Embryonic facial prominence (tissue), 1 donor: Measurements from ENCODE around the gene SETSIP.
A peak's percentile ranks its signal among the peaks of the same experiment; 100 is the strongest.
"Not testable (repeated sequence)": the region's sequence is repeated elsewhere in the genome, so short reads cannot be mapped to it uniquely, and the experiment has no call there.

Experiments used
- DNase-seq: peaks from one replicate; pipeline ENCODE4 v3.0.0-alpha.2; 2016; ENCODE audit errors: extremely low spot score

SETSIP gene

GRCh38 chr1:92075311-92075710 lies at the start of gene SETSIP:
SETSIP (minus strand) TSS chr1:92075411; CDS start chr1:92075411, 0 bp downstream.
- DNase-seq: no peak

GRCh38 chr1:92123868-92124267 lies 48.7 kb upstream of the SETSIP start:
- no peak for DNase-seq

- no peak for DNase-seq
These were observed 43.6 kb upstream of the SETSIP start for GRCh38 chr1:92118826-92119225.

GRCh38 chr1:92117526-92117925 lies 42.3 kb upstream of the SETSIP start:
- no peak for DNase-seq

GRCh38 chr1:92108631-92109030 lies 33.4 kb upstream of the SETSIP start:
- no peak for DNase-seq

DNA sequence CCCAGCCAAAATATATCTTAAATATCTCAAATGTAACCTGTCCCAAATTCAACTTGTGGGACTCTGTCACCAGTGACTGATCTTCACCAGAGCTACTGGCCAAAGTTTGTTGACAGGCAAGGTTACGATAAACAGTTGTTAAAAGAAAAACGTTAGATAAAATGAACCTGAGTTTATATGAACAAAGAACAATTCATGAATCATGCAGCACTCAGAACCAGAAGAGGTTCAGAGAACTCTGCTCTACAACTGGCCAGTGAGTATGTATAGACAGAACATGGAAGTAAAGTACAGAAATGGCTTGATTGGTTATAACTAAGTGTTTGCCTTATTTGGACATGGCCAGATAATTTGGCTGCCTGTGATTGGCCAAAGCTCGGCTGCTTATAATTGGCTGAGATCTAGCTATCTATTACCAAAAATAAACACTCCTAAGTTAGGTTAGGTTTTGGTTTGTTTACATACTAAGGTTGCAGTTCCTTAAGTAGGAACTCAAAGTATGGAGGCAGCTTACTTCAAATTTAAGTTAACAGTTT lies 30.4 kb upstream of the SETSIP start:
- DNase-seq: no peak

GRCh38 chr1:92096317-92096716 lies 21.1 kb upstream of the SETSIP start:
- no peak for DNase-seq

- DNase-seq: no peak
These were observed 20.7 kb upstream of the SETSIP start for GRCh38 chr1:92095874-92096273.

DNA sequence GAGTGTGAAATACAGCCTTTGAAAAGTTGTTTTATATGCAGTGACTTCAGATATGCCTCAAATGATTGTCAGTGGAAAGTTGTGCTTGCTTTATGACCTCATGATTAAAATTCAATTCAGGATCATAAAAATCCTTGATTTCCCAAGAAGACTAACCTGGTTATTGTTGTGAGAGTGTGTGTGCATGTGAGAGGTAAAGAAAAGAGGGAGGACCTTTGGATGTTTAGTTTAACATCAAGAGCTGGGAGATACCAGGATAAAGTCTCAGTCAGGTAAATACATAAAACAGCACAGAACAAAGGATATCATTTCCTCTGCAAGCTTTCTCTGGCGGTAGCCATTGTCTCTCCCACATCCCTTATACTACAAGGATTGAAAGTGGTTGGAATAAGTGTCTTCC lies 19.4 kb upstream of the SETSIP start:
- DNase-seq: no peak

GRCh38 chr1:92094090-92094489 lies 18.9 kb upstream of the SETSIP start:
- DNase-seq: no peak

DNA sequence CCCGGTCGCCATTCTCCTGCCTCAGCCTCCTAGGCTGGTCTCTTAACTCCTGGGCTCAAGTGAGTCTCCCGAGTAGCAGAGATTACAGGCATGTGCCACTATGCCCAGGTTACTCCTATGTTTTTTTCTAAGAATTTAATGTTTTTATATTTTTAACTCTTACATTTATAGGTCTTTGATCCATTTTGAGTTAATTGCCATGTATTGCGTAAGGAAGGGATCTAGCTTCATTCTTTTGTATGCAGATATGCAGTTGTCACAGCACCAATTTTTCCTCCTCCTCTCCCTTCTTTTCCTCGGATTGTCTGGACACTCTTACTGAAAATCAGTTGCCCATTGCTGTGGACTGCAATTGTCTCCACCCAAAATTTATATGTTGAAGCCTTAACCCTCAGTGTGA lies 16.4 kb upstream of the SETSIP start:
- DNase-seq: no peak

- no peak for DNase-seq
These were observed 12.3 kb upstream of the SETSIP start for GRCh38 chr1:92087542-92087941.

- no peak for DNase-seq
These were observed 10.5 kb upstream of the SETSIP start for GRCh38 chr1:92085727-92086126.

DNA sequence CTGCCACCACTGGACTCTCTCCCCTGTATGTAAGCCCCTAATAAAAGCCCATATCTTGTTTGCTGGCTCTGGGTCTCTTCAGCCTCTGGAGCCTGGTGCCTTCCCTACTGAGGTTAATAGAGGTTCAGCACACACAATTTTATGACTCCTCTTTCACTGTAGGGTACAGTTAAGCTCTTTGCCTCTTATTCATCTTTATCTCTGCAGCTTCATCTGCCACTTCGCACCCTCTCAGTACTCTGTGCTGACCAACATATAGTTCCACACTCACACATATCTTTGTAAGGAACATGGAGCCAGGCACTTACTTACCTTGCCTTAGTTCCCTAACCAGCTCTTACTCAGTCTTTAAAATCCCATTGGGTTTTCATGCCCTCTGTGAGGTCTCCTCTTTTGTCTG lies 9.4 kb upstream of the SETSIP start:
- no peak for DNase-seq

- DNase-seq: no peak
These were observed 5.8 kb upstream of the SETSIP start for GRCh38 chr1:92081031-92081430.

- DNase-seq: peak; percentile 13
These were observed 5.1 kb upstream of the SETSIP start, which contains the start of gene BTBD8 for GRCh38 chr1:92080128-92080985. BTBD8 (plus strand) TSS chr1:92080345; CDS start chr1:92080572, 227 bp downstream.

GRCh38 chr1:92079441-92079840 lies 4.2 kb upstream of the SETSIP start:
- DNase-seq: no peak

GRCh38 chr1:92078077-92078476 lies 2.9 kb upstream of the SETSIP start:
- DNase-seq: not testable (repeated sequence)

DNA sequence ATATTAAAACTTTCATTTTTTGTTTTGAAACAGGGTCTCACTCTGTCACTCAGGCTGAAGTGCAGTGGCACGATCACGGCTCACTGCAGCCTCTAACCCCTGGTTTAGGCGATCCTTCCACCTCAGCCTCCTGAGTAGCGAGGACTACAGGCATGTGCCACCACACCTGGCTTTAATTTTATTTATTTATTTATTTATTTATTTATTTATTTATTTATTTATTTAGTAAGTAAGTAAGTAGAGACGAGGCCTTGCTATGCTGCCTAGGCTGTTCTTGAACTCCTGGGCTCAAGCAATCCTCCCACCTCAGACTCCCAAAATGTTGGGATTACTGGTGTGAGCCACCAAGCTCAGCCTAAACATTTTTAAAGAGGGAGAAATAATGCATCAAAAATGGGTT lies 1.2 kb upstream of the SETSIP start:
- no peak for DNase-seq

DNA sequence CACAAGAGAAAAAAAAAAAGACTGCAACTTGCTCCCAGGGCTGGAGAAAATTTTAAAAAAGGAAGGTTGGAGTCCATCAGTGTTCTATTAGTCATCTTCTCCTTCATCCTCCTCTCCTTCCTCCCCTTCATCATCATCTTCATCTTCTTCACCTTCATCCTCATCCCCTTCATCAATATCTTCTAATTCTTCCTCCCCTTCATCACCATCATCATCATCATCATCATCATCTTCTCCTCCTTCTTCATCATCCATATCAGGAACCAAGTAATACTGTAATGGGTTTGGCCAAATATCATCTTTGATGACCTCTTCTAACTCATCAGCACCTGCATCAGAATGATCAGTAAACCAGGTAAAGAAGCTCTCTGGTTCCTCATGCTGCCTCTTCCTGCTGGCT lies 765 bp downstream of the SETSIP start:
- not testable (repeated sequence) for DNase-seq

DNA sequence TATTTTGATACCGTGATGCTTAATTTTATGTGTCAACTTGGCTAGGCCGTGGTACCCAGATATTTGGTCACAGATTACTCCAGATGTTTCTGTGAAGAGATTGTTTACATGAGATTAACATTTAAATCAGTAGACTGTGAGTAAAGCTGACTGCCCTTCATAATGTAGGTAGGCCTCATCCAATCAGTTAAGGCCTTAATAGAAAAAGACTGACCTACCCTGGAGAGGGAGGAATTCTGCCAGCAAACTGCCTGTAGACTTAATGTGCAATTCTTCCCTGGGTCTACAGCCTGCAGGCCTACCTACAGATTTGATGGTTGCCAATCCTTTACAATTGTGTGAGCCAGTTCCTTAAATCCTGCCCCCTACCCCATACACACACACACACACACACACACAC lies 4.3 kb downstream of the SETSIP start:
- DNase-seq: no peak

DNA sequence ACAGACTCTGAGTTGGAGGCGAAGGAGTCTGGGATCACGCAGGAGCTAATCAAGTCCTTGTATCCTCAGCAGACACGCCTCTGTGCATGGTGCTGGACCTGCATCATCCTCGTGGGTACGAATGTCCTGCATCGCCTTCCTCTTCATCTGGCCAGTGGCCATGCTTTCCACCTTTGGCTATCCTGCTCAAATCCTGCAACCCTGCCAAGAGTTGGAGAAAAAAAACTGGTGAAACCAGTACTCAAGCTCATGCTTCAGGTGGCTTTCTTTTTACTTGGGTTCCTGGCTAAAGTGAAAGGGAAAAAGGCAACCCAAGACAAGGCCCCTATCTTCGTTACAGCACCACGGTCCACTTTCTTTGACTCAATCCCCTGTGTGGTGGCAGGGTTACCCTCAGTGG lies 8.9 kb downstream of the SETSIP start:
- DNase-seq: no peak

- no peak for DNase-seq
These were observed 10.2 kb downstream of the SETSIP start for GRCh38 chr1:92065042-92065441.
